Adrenal gland (tissue), 12 donors: ENCODE data around the gene SAYSD1. TPM values are rescaled to one million over a fixed set of nuclear protein-coding genes. Genes with fewer than 3 reads are reported as not detected.

ENCODE experiments used
- DNase-seq, 7 donors: peaks; one replicate each; pipeline ENCODE4 v3.0.0-alpha.2; 2019 to 2020
- H3K27ac ChIP-seq, 5 donors: fragments of 200-600 bp; sonication (generic) in 4 of 5; 1 replicate in 3 of 5; 2 replicates in 2 of 5; pipeline versions ENCODE4 v1.5.1 to v1.8.0; 2016 to 2020; ENCODE audit warnings: mild to moderate bottlenecking in 1 of 5
- H3K27me3 ChIP-seq: fragments of 200-600 bp; 2 replicates; pipeline ENCODE4 v1.8.0; 2021
- H3K36me3 ChIP-seq, 2 donors: fragments of 200-600 bp; replicated peaks in 1 of 2; 1 replicate in 1 of 2; 2 replicates in 1 of 2; pipeline versions ENCODE4 v1.5.1 to v1.8.0; 2018 to 2022
- H3K4me1 ChIP-seq, 2 donors: fragments of 200-600 bp; replicated peaks in 1 of 2; 1 replicate in 1 of 2; 2 replicates in 1 of 2; pipeline versions ENCODE4 v1.5.1 to v1.8.0; 2018 to 2021
- H3K4me3 ChIP-seq, 4 donors: fragments of 200-600 bp; sonication (generic) in 3 of 4; one replicate each; pipeline ENCODE4 v1.5.1; 2016 to 2018
- H3K9me3 ChIP-seq, 3 donors: fragments of 200-600 bp; sonication (generic) in 1 of 3; replicated peaks in 1 of 3; 1 replicate in 2 of 3; 2 replicates in 1 of 3; pipeline versions ENCODE4 v1.5.1 to v1.8.0; 2016 to 2021
- POLR2A ChIP-seq, 2 donors: fragments of 450-650 bp; IDR thresholded peaks; one replicate each; pipeline ENCODE4 v1.6.1; 2017; ENCODE audit warnings: antibody characterized with exemption in 2 of 2, mild to moderate bottlenecking in 2 of 2, moderate library complexity in 1 of 2
- WGBS, 4 donors: extraction: QIAGEN DNeasy Blood & Tissue Kit in 2 of 4; methylation state at CpG; one replicate each; pipeline versions ENCODE4 v1.1.5 to v1.1.7; 2013 to 2017; 5-methylcytosine and 5-hydroxymethylcytosine counted together
- intact Hi-C, 2 donors: fragments of 100-400 bp; cut with DNase I; formaldehyde crosslinking; loops; one replicate each; pipeline versions ENCODE4 v1.14.1 to v1.15.0; 2022 to 2023
- polyA plus RNA-seq, 3 donors: library from polyadenylated mRNA; stranded (reverse); fragments of 200-250 nt in 2 of 3; fragments of 350-450 nt in 1 of 3; fragmentation: Illumina TruSeq in 1 of 3; extraction: RNeasy Lipid Tissue Mini Kit (QIAGEN cat#74804) in 1 of 3; gene quantifications; one replicate each; pipeline ENCODE4 v1.2.3, GENCODE V29; 2013 to 2014
- total RNA-seq, 9 donors: library from RNA; depleted of rRNA in 4 of 9; stranded (reverse); fragments of >200 nt in 4 of 9; fragments of 120-200 nt in 1 of 9; fragmentation: NEBNext Ultra II Directional in 1 of 9; extraction: Animal tissue kit (Norgen Biotek cat#: 25700) in 1 of 9; gene quantifications; one replicate each; pipeline versions ENCODE4 v1.1.0 to v1.2.4, GENCODE V29; 2013 to 2023
- TF ChIP-seq, protein P1 (sequence below), 6 experiments: fragments of 450-650 bp in 4 of 6; fragments of 200-600 bp in 2 of 6; sonication (generic) in 1 of 6; IDR thresholded peaks; 1 replicate in 5 of 6; 2 replicates in 1 of 6; pipeline versions ENCODE4 v1.5.1 to v1.8.0; 2016 to 2021; ENCODE audit warnings: antibody characterized with exemption in 6 of 6, mild to moderate bottlenecking in 2 of 6, moderate library complexity in 1 of 6
- donor health status: healthy with polysubstance abuse.
- donor health status: Bipolar disorder and iron deficiency.
- donor health status: DM: yes; HTN: yes; CAD: no.
- donor health status: DM: no; HTN: no; CAD: no.
- donor health status: DM: no; HTN: no; CAD: no.
- donor health status: DM: yes; HTN: yes; CAD: no.

Gene SAYSD1
- total and polyA plus RNA-seq, 12 donors, result 9.0 to 25.1 (median 13.1) TPM

GRCh38 chr6:39076623-39077535, 38.1 kb downstream of the SAYSD1 start:
- no peak for DNase-seq
- intact Hi-C loops, result no loop called here
- no peaks in the 10 kb centered on the region for H3K27me3 ChIP-seq
- H3K4me1 ChIP-seq, result no peaks in the 10 kb centered on the region
- H3K36me3 ChIP-seq, result no peaks in the 10 kb centered on the region
- H3K27ac ChIP-seq, result no peak overlapping the region
- no peaks in the 10 kb centered on the region for H3K9me3 ChIP-seq
- TF ChIP-seq POLR2A (IDR thresholded peaks at IDR 0.05), result no peak
- TF ChIP-seq, protein P1, sequence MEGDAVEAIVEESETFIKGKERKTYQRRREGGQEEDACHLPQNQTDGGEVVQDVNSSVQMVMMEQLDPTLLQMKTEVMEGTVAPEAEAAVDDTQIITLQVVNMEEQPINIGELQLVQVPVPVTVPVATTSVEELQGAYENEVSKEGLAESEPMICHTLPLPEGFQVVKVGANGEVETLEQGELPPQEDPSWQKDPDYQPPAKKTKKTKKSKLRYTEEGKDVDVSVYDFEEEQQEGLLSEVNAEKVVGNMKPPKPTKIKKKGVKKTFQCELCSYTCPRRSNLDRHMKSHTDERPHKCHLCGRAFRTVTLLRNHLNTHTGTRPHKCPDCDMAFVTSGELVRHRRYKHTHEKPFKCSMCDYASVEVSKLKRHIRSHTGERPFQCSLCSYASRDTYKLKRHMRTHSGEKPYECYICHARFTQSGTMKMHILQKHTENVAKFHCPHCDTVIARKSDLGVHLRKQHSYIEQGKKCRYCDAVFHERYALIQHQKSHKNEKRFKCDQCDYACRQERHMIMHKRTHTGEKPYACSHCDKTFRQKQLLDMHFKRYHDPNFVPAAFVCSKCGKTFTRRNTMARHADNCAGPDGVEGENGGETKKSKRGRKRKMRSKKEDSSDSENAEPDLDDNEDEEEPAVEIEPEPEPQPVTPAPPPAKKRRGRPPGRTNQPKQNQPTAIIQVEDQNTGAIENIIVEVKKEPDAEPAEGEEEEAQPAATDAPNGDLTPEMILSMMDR (IDR thresholded peaks at IDR 0.05), result no peak
- WGBS, 4 donors, result 65 to 84% (median 77%) methylated on average over 8 to 9 of the region's 9 CpGs
- H3K4me3 ChIP-seq, result no peak overlapping the region

DNA sequence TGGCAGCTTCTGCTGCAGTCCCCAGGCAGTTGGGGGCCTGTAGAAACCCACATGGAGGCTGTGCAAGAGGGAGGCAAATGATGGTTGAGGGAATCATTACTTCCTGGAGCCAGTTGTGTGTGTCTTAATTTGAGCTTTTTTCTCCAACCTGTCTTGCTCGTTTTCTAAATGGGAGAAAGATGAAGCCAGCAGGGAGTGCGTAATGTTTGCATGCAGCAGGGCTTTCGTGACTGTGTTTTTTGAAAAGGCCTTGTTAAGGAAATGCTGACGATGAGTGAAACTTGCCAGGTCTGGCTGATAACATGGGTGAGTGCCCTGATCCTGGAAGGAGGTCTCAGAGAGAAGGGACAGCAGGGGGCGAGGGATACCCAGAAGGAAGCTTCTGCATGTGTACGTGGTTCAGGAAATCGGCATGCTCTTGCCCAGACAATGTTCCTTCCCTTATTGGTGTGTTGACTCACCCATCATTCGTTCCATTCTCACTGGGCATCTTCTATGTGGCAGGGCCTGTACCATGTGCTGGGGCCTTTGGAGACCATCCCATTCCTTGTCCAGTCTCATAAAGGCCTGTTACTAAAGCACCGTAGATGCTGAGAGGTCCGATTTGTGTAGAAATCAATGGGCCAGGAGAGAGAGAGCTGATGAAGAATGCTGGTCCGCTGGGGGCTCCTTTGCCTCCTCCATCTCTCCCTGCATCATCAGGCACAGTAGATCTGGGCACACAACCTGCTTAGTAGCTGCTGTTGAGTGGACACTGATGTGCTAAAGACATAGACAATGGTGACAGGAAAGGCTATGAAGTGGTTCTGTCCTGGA, 39.0 kb downstream of the SAYSD1 start:
- intact Hi-C loops, result no loop called here
- WGBS, 4 donors, result 80 to 83% (median 81%) methylated on average over 10 to 11 of the region's 11 CpGs
- Histone ChIP-seq H3K4me3 (no peak overlapping the region), H3K27ac (no peak overlapping the region), H3K9me3 (no peaks in the 10 kb centered on the region), H3K27me3 (no peaks in the 10 kb centered on the region), H3K36me3 (no peaks in the 10 kb centered on the region), H3K4me1 (no peaks in the 10 kb centered on the region)
- DNase-seq, result peak in 2 of 7 donors; percentile 5 to 33
- TF ChIP-seq, protein P1 (IDR thresholded peaks at IDR 0.05), result no peak
- TF ChIP-seq POLR2A (IDR thresholded peaks at IDR 0.05), result no peak

- DNase-seq, result peak in 2 of 7 donors; percentile 8 to 25
- intact Hi-C loops, result no loop called here
- no peaks in the 10 kb centered on the region for H3K27me3 ChIP-seq
- 68 to 78% (median 72%) methylated on average over 11 to 12 of the region's 12 CpGs for WGBS, 4 donors
- TF ChIP-seq POLR2A (IDR thresholded peaks at IDR 0.05), result no peak
- TF ChIP-seq, protein P1 (IDR thresholded peaks at IDR 0.05), result no peak
- no peak overlapping the region for H3K27ac ChIP-seq
- no peaks in the 10 kb centered on the region for H3K4me1 ChIP-seq
- no peaks in the 10 kb centered on the region for H3K9me3 ChIP-seq
- no peak overlapping the region for H3K4me3 ChIP-seq
- no peaks in the 10 kb centered on the region for H3K36me3 ChIP-seq
Measured at GRCh38 chr6:39075010-39075686, 39.8 kb downstream of the SAYSD1 start.

GRCh38 chr6:39074486-39074885, 40.5 kb downstream of the SAYSD1 start:
- 81 to 88% (median 85%) methylated on average over 9 of the region's 9 CpGs for WGBS, 4 donors
- H3K27me3 ChIP-seq, result no peaks in the 10 kb centered on the region
- intact Hi-C loops, result no loop called here
- no peaks in the 10 kb centered on the region for H3K36me3 ChIP-seq
- H3K9me3 ChIP-seq, result no peaks in the 10 kb centered on the region
- H3K4me3 ChIP-seq, result no peak overlapping the region
- H3K27ac ChIP-seq, result no peak overlapping the region
- DNase-seq, result peak in 1 of 7 donors; percentile 24
- TF ChIP-seq, protein P1 (IDR thresholded peaks at IDR 0.05), result no peak
- no peak for TF ChIP-seq POLR2A (IDR thresholded peaks at IDR 0.05)
- H3K4me1 ChIP-seq, result no peaks in the 10 kb centered on the region
